LoVo (cell line): ENCODE measurements around the gene ZNF202.
A peak's percentile ranks its signal among the peaks of the same experiment; 100 is the strongest.
"Not testable (repeated sequence)": the region's sequence is repeated elsewhere in the genome, so short reads cannot be mapped to it uniquely, and the experiment has no call there.

ENCODE experiments used
- DNase-seq: peaks from one replicate; pipeline ENCODE4 v3.0.0-alpha.2; 2016; ENCODE audit warnings: low spot score

The ZNF202 gene

GRCh38 chr11:123741159-123742030 lies at the start of gene ZNF202:
Gene ZNF202, minus strand, starts transcription at chr11:123741660. Its CDS starts 10,772 bp downstream, at chr11:123730888.
- DNase-seq, result peak; percentile 90

GRCh38 chr11:123783536-123783935 lies 42.1 kb upstream of the ZNF202 start:
- DNase-seq, result no peak

GRCh38 chr11:123778511-123778910 lies 37.1 kb upstream of the ZNF202 start:
- DNase-seq, result no peak

GRCh38 chr11:123775715-123776549 lies 34.5 kb upstream of the ZNF202 start:
- DNase-seq, result no peak

GRCh38 chr11:123775289-123775688 lies 33.8 kb upstream of the ZNF202 start:
- no peak for DNase-seq

- DNase-seq, result no peak
Observed at GRCh38 chr11:123773959-123774358, 32.5 kb upstream of the ZNF202 start.

- DNase-seq, result no peak
Observed at GRCh38 chr11:123773026-123773425, 31.6 kb upstream of the ZNF202 start.

GRCh38 chr11:123771664-123772063 lies 30.2 kb upstream of the ZNF202 start:
- DNase-seq, result no peak

- no peak for DNase-seq
Observed at GRCh38 chr11:123770712-123771111, 29.3 kb upstream of the ZNF202 start.

GRCh38 chr11:123765601-123766000 lies 24.1 kb upstream of the ZNF202 start:
- DNase-seq, result no peak

- no peak for DNase-seq
Observed at GRCh38 chr11:123762422-123762821, 21.0 kb upstream of the ZNF202 start.

- DNase-seq, result no peak
Observed at GRCh38 chr11:123760894-123761293, 19.4 kb upstream of the ZNF202 start.

- no peak for DNase-seq
Observed at GRCh38 chr11:123757976-123758375, 16.5 kb upstream of the ZNF202 start.

GRCh38 chr11:123755813-123756212 lies 14.4 kb upstream of the ZNF202 start:
- no peak for DNase-seq

- DNase-seq, result no peak
Observed at GRCh38 chr11:123755344-123755743, 13.9 kb upstream of the ZNF202 start.

GRCh38 chr11:123754101-123754568 lies 12.7 kb upstream of the ZNF202 start, which contains the start of gene OR6X1:
Gene OR6X1, minus strand, starts transcription at chr11:123754518. Its CDS starts 0 bp downstream, at chr11:123754518.
- no peak for DNase-seq

- DNase-seq, result no peak
Observed at GRCh38 chr11:123753110-123753509, 11.7 kb upstream of the ZNF202 start.

GRCh38 chr11:123751781-123752180 lies 10.3 kb upstream of the ZNF202 start:
- DNase-seq, result no peak

GRCh38 chr11:123748349-123748748 lies 6.9 kb upstream of the ZNF202 start:
- not testable (repeated sequence) for DNase-seq

GRCh38 chr11:123745764-123746451 lies 4.4 kb upstream of the ZNF202 start:
- no peak for DNase-seq

GRCh38 chr11:123742724-123743120 lies 1.3 kb upstream of the ZNF202 start:
- DNase-seq, result no peak
